ENCODE results near the gene PLPP3.

- no peak for TF ChIP-seq GATA3 (IDR thresholded peaks at IDR 0.05; ENCODE audit: low read depth, low read length)
- TF ChIP-seq GATA2 (IDR thresholded peaks at IDR 0.05; ENCODE audit: low read depth, low read length): no peak
These were observed 8.4 kb downstream of the PLPP3 start for GRCh38 chr1:56570924-56571372.
